ENCODE data around the gene SLC25A51. TPM values are rescaled to one million over a fixed set of nuclear protein-coding genes. Genes with fewer than 3 reads are reported as not detected.
A peak's percentile ranks its signal among the peaks of the same experiment; 100 is the strongest.

The SLC25A51 gene
- total RNA-seq, 1 donor from 2014 or later: 5.9 TPM

DNA sequence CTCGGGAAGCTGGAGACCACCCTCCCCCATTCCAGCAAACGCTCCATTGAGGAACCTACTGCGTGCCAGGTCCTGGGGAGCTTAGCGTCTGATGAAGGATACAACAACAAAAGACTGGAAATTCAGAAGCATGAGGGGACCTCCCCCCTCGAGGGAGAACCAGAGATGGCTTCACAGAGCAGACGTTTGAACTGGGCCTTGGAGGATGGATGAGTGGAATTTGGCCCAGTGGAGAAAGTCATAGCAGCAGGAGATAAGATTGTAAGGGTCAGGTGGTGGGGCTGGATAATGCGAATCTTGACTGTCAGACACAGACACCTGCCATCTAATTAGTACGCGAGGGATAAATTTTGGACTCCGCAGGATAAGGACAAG lies 1.2 kb upstream of the SLC25A51 start:
- H3K27me3 ChIP-seq: no peaks in the 10 kb centered on the region
- peak overlapping the region in 1 of 2 donors; percentile 88 for H3K4me3 ChIP-seq
- H3K4me1 ChIP-seq: peaks cover 3 to 12% of the 10 kb centered on the region in 2 donors
- peak in 1 of 2 donors; percentile 60 for DNase-seq (ENCODE audit: low spot score in 2 of 2)
- H3K27ac ChIP-seq: peak overlapping the region; percentile 81 to 84
- no peaks in the 10 kb centered on the region for H3K36me3 ChIP-seq
- TF ChIP-seq, protein P1, sequence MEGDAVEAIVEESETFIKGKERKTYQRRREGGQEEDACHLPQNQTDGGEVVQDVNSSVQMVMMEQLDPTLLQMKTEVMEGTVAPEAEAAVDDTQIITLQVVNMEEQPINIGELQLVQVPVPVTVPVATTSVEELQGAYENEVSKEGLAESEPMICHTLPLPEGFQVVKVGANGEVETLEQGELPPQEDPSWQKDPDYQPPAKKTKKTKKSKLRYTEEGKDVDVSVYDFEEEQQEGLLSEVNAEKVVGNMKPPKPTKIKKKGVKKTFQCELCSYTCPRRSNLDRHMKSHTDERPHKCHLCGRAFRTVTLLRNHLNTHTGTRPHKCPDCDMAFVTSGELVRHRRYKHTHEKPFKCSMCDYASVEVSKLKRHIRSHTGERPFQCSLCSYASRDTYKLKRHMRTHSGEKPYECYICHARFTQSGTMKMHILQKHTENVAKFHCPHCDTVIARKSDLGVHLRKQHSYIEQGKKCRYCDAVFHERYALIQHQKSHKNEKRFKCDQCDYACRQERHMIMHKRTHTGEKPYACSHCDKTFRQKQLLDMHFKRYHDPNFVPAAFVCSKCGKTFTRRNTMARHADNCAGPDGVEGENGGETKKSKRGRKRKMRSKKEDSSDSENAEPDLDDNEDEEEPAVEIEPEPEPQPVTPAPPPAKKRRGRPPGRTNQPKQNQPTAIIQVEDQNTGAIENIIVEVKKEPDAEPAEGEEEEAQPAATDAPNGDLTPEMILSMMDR (IDR thresholded peaks at IDR 0.05): no peak
- intact Hi-C loops (cut with DNase I): loop anchor here (2.0 to 10.0 kb wide), 5 partner anchors 112 to 520 kb away; partner anchors contain the start of genes ALDH1B1, EXOSC3 and IGFBPL1
- H3K9me3 ChIP-seq: no peaks in the 10 kb centered on the region

GRCh38 chr9:37904445-37905130 lies 661 bp upstream of the SLC25A51 start:
- H3K9me3 ChIP-seq: no peaks in the 10 kb centered on the region

GRCh38 chr9:37902796-37903646 lies 906 bp downstream of the SLC25A51 start:
- peak overlapping the region; percentile 81 to 84 for H3K27ac ChIP-seq
- H3K27me3 ChIP-seq: no peaks in the 10 kb centered on the region
- peak overlapping the region; percentile 88 to 95 for H3K4me3 ChIP-seq
- TF ChIP-seq, protein P1 (IDR thresholded peaks at IDR 0.05): no peak
- intact Hi-C loops (cut with DNase I): loop anchor here (5.0 to 10.0 kb wide), 7 partner anchors 118 to 522 kb away; partner anchors contain the start of genes ALDH1B1, EXOSC3, IGFBPL1 and TOMM5
- DNase-seq (ENCODE audit: low spot score in 2 of 2): no peak
- peaks cover 3 to 12% of the 10 kb centered on the region in 2 donors for H3K4me1 ChIP-seq
- H3K9me3 ChIP-seq: no peaks in the 10 kb centered on the region
- H3K36me3 ChIP-seq: peaks cover 11 to 14% of the 10 kb centered on the region in 2 donors

More at GRCh38 chr9:37904445-37905130, 661 bp upstream of the SLC25A51 start:
- TF ChIP-seq, protein P1 (IDR thresholded peaks at IDR 0.05): no peak
- DNase-seq (ENCODE audit: low spot score in 2 of 2): no peak
- peaks cover 3 to 12% of the 10 kb centered on the region in 2 donors for H3K4me1 ChIP-seq
- intact Hi-C loops (cut with DNase I): loop anchor here (1.0 to 10.0 kb wide), 10 partner anchors 112 to 520 kb away; partner anchors contain the start of genes ALDH1B1, EXOSC3, IGFBPL1 and TOMM5
- peak overlapping the region; percentile 88 to 95 for H3K4me3 ChIP-seq
- H3K27me3 ChIP-seq: no peaks in the 10 kb centered on the region
- peak overlapping the region; percentile 81 to 84 for H3K27ac ChIP-seq
- peaks cover 0 to under 1% of the 10 kb centered on the region in 2 donors for H3K36me3 ChIP-seq

- Histone ChIP-seq H3K9me3 (no peaks in the 10 kb centered on the region), H3K4me3 (no peak overlapping the region), H3K27me3 (no peaks in the 10 kb centered on the region), H3K4me1 (peaks cover 3 to 12% of the 10 kb centered on the region in 2 donors), H3K27ac (no peak overlapping the region), H3K36me3 (peaks cover 16 to 21% of the 10 kb centered on the region in 2 donors)
- TF ChIP-seq, protein P1 (IDR thresholded peaks at IDR 0.05): no peak
- DNase-seq (ENCODE audit: low spot score in 2 of 2): no peak
- intact Hi-C loops (cut with DNase I): loop anchor here (5.0 to 10.0 kb wide), 7 partner anchors 117 to 523 kb away; partner anchors contain the start of genes ALDH1B1, EXOSC3, IGFBPL1 and TOMM5
These were observed 1.8 kb downstream of the SLC25A51 start for GRCh38 chr9:37902131-37902530.

GRCh38 chr9:37899041-37899440 lies 4.9 kb downstream of the SLC25A51 start:
- Histone ChIP-seq H3K4me1 (peaks cover 0 to 12% of the 10 kb centered on the region in 2 donors), H3K27ac (no peak overlapping the region), H3K9me3 (no peaks in the 10 kb centered on the region), H3K36me3 (peaks cover 36 to 52% of the 10 kb centered on the region in 2 donors), H3K27me3 (no peaks in the 10 kb centered on the region), H3K4me3 (no peak overlapping the region)
- TF ChIP-seq, protein P1 (IDR thresholded peaks at IDR 0.05): no peak
- intact Hi-C loops (cut with DNase I): no loop called here
- DNase-seq (ENCODE audit: low spot score in 2 of 2): no peak
